Activated CD4-positive, CD25-positive, alpha-beta regulatory T cell treated with anti-CD3 and anti-CD28 coated beads, Interleukin-2, amount 50 U/mL, for 72 hours (primary cell): ENCODE results near the gene AMZ2.
"Not testable (repeated sequence)": the region's sequence is repeated elsewhere in the genome, so short reads cannot be mapped to it uniquely, and the experiment has no call there.

Source experiments
- DNase-seq: peaks from one replicate; pipeline ENCODE4 v3.0.0; 2021

The AMZ2 gene

DNA sequence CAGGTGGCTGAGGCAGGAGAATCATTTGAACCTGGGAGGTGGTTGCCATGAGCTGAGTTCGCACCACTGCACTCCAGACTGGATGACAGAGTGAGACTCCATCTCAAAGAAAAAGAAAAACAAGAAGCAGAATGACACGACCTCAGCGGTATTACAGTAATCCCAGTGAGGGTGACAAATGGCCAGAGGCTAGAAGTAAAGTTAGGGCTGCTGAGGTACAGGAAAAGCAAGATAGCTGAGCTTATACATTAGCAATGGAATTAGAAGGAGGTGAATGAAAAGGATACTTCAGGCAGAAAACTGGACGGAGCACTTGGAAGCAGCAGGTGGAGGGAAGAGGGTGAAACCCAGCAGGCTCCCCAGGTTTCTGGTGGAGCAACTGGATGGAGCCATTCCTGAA lies 26.1 kb upstream of the AMZ2 start:
- no peak for DNase-seq

DNA sequence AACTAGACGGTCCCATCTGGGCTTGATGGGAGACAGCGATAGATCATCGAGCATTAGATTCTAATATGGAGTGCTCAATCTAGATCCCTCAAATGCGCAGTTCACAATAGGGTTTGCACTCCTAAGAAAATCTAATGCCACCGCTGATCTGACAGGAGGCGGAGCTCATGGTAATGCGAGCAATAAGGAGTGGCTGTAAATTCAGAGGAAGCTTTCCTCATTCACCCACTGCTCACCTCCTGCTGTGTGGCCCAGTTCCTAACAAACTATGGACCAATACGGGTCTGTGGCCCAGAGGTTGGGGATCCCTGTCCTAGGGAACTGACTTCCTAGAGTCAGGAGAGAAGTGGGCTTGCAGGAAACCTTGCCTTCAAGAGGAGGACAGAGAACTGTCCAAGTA lies 25.2 kb upstream of the AMZ2 start:
- no peak for DNase-seq

DNA sequence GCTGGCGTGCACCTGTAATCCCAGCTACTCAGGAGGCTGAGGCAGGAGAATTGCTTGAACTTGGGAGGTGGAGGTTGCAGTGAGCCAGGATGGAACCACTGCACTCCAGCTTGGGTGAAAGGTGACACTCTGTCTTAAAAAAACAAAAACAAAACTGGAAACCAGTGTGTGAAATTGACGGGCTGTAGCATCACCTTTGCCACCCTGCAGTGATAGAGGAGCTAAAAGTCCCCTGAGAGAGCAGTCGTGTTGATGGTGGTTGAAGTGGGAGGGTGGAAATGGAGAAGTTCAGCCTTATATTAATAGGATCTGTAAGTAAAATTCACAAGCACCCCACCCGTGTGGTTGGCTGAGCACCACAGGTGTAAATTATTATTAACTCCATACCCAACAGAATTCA lies 22.8 kb upstream of the AMZ2 start:
- DNase-seq: not testable (repeated sequence)

DNA sequence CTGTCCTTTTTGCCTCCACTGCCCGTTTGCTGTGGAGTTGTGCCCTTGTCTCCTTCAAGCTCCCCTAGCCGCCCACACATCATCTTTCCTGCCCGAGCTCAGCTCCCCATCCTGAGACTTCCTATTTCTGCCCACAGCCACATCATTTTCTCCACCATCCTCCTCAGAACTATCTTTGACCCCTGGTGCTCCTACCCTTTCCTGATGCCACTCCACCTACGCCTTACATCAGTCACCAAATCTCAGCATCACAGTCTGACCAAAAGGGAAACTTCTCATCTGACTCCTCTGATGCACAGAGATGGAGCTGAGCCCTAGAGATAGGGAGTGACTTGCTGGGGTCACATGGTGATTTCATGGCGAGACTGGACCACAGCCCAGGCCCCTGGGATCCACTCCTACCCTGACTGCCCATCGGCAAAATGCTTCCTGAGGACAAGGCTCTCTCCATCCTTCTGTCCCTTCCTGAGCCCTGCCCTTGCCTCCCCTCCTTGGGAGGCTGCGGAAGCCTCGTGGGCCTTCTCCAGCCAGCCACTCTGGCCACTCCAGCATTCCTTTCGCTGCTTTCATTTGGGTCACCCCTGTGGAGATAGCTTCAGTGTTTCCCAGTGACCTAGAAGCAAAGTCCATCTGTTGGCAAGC lies 19.7 kb upstream of the AMZ2 start:
- DNase-seq: not testable (repeated sequence)

DNA sequence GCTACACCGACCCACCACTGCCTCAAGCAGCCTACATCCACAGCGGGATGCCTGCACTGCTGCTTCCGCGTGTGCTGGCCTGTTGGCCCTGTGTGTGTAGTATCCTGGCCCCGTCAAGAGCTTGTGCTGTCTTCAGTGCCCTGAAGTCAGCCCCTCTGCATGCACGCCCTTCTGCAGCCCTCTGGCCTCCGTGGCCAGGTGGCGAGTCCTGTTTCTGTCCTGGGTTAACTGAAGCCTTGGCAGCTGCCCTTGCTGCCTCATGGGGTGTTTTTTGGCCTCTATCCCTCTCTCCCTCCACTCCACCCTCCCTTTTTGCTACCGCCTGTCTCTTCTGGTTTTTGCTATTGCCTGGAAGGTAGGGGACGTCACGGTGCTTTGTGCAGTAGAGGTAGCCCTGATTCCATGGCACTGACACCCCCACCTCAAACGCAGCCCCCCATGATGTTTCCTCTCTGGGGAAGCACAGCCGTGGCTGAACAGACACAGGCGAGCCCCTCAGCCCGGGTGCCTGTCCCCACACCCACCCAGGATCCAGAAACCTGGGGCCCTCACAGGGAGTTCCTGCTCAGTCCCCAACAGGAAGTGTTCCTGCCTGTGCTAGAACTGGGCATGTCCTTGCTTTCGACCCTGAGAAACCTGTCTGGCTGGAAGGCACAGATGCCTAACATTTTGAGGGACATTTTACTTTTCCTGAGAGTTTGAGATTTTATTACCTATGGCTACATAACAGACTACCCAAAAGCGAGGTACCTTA lies 18.8 kb upstream of the AMZ2 start:
- no peak for DNase-seq

DNA sequence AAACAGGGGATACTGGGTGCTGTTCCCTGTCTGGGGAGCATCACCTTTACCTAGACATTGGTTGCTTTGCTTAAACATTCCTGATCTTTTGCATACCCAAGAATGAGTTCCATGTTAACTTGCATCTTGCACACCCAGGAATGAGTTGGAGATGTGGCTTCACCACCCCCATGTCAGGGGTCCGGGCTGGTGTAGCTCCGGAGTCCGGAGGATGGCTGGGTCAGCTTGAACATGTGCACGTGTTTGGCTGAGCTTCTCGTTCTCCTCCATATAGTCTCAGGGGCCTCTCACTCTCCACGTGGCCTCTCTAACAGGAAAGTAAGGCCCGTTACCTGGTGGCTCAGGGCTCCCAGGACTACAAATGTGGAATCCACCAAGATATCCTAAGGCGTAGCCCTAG lies 18.2 kb upstream of the AMZ2 start:
- DNase-seq: no peak

DNA sequence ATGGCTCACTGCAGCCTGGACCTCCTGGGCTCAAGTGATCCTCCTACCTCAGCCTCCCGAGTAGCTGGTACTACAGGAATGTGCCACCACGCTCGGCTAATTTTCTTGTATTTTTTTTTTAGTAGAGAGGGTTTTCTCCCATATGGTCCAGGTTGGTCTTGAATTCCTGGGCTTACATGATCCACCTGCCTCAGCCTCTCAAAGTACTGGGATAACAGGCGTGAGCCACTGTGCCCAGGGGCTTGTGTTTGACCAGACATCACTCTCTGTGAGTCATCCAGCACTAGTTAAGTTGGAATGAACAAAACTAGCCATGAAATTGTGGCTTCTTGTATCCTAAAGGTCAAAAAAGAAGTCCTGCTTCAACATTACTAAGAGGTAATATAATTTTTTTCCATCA lies 16.7 kb upstream of the AMZ2 start:
- not testable (repeated sequence) for DNase-seq

DNA sequence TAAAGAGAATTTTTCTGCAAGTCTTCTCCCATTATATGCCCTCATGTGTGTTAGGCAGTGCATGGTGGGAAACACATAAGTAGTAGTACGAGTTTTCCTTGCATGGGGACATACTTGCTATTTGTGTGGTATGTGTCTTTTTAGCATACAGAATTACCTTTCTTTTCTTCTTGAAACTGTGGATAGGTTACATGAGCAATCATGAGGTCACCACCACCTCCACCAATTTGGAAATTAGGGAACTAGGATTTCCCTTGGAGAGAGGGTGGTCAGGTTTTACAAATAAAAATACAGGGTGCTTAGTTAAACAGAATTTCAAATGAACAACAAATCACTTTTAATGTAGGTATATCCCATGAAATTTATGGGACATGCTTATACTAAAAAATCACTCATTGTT lies 16.3 kb upstream of the AMZ2 start:
- no peak for DNase-seq

DNA sequence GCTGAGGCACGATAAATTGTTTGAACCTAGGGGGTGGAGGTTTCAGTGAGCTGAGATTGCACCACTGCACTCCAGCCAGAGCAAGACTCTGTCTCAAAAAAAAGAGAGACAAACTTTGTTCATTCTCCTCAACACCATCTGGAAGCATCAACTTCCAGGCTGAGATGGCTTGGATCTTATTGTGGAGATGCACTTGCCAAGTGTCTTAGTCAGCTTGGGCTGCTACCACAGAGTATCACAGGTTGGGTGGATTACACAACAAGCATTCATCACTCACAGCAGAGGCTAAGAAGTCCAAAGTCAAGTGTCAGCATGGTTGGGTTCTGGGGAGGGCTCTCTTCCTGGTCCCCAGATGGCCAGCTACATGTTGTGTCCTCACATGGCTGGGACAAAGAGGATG lies 15.1 kb upstream of the AMZ2 start:
- DNase-seq: not testable (repeated sequence)

DNA sequence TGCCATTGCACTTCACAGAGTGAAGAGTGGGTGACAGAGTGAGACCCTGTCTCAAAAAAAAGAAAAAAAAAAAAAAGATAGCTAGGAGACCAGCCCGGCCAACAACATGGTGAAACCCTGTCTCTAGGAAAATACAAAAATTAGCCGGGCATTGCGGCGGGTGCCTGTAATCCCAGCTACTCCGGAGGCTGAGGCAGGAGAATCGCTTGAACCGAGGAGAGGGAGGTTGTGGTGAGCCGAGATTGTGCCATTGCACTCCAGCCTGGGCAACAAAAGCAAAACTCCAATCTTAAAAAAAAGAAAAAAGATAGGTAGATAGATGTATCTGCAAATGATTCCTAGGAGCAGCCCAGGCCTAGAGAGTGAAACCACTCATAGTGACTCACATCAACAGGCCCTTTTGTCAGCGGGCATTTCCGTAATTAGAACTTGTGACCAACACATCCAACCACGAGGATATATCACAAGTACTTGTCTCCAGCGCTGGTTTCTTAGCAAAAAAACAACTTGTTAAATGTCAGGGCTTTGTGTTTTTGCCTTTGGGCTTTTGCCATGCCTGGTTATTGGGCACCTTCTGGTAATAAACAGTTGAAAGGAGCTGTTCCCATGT lies 13.0 kb upstream of the AMZ2 start:
- DNase-seq: not testable (repeated sequence)

DNA sequence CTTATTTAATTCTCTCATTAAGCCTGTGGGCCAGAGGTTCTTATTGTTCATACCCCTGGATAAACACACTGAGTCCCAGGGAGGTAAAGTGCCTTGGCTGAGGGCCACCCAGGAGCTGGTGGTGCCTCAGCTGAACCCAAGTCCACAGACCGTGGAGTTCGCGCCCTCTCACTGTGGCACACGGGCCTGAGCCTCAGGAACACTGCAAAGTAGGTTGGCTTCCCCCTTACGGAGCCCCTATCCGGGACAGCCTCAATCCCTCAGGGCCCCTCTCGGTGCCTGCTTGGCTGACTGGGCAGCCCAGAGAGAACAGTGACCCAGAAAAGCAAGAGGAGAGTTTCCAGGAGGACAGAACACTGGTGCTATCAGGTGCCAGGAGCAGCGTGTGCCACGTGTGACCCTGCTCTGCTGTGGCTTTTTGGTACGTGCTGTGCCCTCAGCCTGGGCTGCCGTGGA lies 12.5 kb upstream of the AMZ2 start:
- not testable (repeated sequence) for DNase-seq

DNA sequence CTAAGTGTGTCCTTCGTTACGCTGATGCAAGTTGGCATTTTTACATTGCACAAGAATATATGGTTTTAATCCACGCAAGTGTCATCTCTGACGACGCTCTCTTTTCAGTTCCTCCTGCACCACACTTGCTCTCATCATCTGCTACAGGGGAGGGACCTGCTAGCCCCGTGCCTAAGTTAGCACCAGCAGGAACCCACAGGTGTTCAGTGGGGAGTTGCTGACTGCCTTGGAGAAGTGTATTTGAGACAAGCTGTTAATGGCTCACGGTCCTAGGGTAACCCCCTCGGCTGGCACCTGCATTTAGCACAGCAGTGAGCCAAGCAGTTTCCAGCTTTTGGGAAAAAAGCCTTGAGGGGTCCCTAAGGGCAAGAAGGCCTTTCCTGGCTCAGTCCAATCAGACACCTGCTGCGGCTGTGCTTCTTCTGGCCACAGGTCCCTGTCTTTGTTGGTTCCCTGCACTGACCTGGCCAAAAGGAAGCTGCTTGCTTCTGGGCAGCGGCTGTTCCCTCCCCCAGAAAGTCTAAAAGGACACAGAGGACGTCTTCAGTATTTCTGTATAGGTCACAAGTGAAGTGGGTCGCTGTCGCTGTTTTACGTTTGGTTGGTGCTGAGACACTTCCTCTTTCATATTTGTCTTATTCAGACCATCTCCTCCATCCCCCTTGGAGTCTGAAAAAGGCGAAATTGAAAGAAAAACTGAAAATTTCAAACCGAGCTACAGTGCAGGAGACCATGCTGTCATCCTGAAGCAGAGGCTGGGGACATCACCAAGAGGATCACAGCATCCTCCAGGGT lies 10.3 kb upstream of the AMZ2 start:
- DNase-seq: peak; percentile 39

DNA sequence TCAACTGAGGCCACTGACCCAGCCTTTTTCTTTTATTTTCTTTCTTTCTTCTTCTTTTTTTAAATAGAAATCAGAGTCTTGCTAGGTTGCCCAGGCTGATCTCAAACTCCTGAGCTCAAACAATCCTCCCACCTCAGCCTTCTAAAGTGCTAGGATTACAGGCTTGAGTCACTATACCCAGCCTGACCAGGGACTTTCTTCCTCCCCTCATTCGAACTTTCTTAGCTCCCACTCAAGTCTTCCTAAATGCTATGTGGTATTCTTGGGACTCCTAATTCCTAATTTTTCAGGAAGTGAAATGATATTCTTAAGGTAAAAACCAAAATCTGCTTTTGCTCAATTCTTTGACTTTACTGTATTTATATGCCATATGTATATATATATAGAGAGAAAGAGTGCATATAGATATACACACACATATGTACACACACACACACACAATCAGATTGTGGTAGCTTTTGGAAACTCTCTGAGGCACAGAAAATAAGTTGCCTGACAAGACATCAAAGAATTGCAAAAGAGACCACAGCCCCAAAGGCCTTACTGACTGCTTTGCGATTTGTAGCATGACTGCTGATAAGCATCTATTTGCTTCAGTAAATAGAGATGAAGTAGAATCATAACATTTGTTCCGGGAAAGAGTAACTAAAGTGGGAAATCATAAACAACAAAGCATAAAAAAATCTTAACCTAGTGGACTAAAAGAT lies 9.5 kb upstream of the AMZ2 start:
- DNase-seq: no peak

DNA sequence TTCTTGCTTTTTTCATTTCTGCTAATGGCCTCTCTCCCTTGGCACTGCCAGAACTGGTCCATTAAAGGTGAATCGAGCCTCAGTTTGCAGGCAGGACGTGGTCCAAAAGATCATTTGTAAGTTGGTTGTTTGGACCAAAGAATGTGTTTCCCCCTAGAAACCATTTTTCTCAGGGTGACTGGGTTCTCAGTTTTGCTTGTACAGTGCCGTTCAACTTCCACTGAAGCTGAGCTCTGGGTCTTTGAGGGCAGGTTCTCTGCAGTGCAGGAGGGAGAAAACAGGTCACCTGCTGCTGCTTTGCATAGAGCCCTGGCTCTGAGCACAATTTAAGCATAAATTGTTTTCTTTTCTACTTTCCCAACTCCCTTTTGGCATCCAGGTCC lies 9.0 kb upstream of the AMZ2 start:
- DNase-seq: peak; percentile 40

DNA sequence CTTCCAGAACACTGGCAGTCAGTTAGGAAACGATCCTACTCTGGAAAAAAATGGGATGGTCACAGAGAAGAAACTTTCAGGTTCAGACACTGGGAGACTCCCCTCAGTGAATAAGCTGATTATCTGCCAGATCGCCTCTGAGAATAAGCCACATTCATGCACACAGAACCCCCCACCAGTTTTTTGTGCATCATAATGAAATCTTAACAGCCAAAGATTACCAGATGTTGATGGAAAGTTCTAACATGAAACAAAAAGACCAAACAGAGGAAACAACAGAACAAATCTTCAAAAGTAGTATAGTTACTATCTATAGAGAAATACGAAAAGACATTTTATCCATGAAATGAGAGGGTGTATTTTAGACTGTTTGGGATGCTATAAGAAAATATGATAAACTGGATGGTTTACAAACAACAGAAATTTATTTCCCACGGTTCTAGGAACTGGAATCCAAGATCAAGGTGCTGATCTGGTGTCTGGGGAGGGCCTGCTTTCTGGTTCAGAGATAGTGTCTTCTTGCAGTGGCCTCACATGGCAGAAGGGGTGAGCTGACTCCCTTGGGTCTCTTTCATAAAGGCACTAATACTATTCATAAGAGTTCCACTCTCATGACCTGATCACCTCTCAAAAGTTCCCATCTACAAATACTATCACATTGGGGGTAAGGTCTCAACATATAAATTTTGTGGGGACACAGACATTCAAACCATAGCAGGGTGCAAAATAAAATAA lies 8.0 kb upstream of the AMZ2 start:
- DNase-seq: no peak

DNA sequence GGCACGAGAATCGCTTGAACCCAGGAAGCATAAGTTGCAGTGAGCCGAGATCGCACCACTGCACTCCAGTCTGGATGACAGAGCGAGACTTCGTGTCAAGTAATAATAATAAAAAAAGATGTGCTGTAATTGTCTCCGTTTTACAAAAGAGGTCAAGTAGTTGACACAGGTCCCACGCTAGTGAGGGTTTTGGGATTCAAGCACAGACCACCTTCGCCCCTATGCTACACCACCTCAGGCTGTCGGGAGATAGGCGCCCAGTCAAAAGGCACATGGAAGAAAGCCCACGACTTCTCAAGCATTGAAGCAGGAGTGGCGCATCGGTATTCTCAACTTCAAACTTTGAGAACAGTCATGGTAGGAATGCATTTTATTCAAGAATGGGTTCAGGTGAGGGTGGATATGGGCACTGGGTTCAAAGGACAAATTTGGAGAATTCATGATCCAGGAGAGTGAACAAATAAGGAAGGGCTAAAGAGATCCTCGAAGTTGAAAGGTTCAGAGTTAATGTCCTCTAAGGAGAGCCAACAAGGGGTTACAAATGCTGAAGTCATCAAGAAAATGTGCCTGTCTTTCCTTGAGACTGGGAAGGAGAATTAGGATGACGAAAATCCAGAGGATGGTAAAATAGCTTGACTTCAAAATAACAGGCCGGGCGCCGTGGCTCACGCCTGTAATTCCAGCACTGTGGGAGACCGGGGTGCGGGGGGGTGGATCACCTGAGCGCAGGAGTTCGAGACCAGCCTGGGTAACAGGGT lies 1.4 kb upstream of the AMZ2 start:
- DNase-seq: no peak

DNA sequence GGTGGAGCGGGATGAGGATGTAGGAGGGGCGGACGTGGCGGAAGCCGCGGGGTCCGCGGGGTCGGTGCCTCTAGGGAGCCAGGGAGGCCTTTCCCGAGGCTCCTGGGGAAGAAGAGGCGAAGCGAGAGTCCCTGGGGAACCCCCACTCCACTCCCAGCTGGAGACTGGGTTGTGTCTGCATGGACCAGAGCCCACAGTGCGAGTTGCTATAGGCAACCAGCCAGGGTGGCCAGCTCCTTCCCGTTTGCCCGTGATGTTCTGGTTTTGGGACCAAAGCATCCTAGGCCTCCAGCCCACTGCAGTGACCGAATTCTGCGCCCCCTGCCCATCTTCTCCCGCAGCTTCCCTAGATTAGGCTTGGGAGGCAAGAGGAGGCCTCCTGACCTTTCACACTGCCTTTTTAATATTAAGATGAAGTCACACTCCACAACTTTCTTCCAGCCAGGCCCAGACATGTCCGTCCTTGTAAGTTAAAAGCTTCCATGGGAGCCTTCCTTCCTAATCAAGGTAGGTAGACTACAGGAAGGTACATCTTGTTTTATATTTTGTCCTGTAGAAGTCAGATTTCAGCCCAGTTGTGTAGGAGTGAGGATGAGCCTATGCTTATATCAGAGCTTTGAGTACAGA lies 469 bp downstream of the AMZ2 start:
- no peak for DNase-seq

DNA sequence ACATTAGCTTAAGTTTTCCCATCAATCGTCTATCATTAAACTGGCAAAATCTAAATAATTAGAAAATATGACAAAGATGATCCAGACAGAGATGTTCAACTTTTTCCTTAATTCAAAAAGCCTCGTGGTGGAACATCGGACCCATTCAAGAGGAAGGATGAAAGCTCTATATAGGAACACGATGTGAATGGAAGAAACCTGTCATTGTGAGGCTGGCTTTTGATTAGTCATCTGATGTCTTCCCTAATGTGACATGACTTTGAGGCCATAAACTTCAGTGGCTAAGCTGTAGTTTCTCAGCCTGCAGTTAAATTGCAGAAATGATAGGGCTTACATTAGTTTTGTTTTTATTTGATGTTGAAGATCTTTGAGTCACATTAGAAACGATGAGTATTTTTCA lies 1.0 kb downstream of the AMZ2 start:
- no peak for DNase-seq

DNA sequence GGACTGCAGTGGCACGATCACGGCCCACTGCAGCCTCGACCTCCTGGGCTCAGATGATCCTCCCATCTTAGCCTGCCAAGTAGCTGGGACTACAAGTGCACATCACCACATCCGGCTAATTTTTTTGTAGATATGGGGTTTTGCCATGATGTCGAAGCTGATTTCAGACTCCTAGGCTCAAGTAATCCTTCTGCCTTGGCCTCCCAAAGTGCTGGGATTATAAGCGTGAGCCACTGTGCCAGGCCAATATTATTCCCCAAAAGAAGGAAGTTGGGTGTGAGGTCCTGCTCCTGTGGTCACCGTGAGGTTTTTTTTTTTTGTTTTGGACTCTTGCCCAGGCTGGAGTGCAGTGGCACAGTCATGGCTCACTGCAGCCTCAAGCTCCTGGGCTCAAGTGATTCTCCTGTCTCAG lies 1.5 kb downstream of the AMZ2 start:
- no peak for DNase-seq

DNA sequence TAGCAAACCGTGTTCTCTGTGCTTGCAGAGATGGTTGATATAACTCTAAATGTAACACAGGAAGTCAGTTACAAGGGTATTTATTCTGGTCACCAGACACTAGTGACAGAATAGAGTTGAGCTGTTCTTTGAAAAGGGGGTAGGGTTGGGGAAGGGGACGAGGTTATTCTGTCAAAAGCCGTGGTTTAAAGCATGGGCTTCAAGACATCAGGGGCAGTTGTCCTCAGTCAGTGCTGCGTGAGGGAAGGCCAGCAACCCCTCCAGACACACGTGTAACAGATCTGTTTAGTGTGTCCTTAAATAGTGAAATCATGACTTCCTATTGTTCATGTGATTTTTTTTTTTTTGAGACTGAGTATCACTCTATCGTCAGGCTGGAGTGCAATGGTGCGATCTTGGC lies 5.6 kb downstream of the AMZ2 start:
- not testable (repeated sequence) for DNase-seq

DNA sequence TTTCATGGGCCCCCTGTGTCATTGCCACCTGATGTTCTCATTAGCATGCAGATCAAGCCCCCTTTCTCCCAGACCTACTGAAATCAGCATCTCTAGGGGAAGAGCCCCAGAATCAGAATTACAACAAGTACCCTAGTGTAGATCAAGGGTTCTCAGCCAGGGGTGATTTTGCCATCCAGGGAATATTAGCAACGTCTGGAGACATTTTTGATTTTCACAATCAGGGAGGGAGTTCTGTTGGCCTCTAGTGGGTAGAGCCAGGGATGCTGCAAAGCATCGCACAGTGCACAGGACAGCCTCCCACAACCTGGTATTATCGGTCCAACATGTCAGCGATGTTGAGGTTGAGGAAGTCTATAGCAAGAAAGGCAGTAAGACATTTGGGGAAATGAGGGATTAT lies 7.3 kb downstream of the AMZ2 start:
- DNase-seq: no peak
